MM.1S (cell line): Measurements from ENCODE around the gene SMC3.
A peak's percentile ranks its signal among the peaks of the same experiment; 100 is the strongest.

Source experiments
- DNase-seq: peaks from one replicate; pipeline ENCODE4 v3.0.0-alpha.2; 2015
- H2AFZ ChIP-seq: fragments of 300-600 bp; sonication (generic); 2 replicates; pipeline ENCODE4 v1.6.0; 2016; ENCODE audit warnings: antibody characterized with exemption, low read length
- H3F3A ChIP-seq: fragments of 300-600 bp; sonication (generic); 2 replicates; pipeline ENCODE4 v1.6.1; 2016; ENCODE audit warnings: mild to moderate bottlenecking, antibody characterized with exemption, low read length, moderate library complexity, mixed read lengths; ENCODE audit not compliant: insufficient read depth
- H3K27ac ChIP-seq: fragments of 300-600 bp; sonication (generic); 2 replicates; pipeline ENCODE4 v1.5.1; 2016; ENCODE audit warnings: mild to moderate bottlenecking, low read length
- H3K27me3 ChIP-seq: fragments of 300-600 bp; sonication (generic); replicated peaks from 2 replicates; pipeline ENCODE4 v1.6.0; 2016; ENCODE audit warnings: low read length; ENCODE audit not compliant: insufficient read depth
- H3K36me3 ChIP-seq: fragments of 300-600 bp; sonication (generic); replicated peaks from 2 replicates; pipeline ENCODE4 v1.6.1; 2016; ENCODE audit warnings: mild to moderate bottlenecking, low read length, mixed read lengths; ENCODE audit not compliant: insufficient read depth
- H3K4me1 ChIP-seq: fragments of 300-600 bp; sonication (generic); 2 replicates; pipeline ENCODE4 v1.6.1; 2016; ENCODE audit warnings: low read length, mixed read lengths
- H3K4me2 ChIP-seq: fragments of 300-600 bp; sonication (generic); 2 replicates; pipeline ENCODE4 v1.6.0; 2016; ENCODE audit warnings: low read depth, low read length
- H3K4me3 ChIP-seq: fragments of 300-600 bp; sonication (generic); 2 replicates; pipeline ENCODE4 v1.5.1; 2016; ENCODE audit warnings: low read length, mixed read lengths
- H3K79me2 ChIP-seq: fragments of 300-600 bp; sonication (generic); 2 replicates; pipeline ENCODE4 v1.6.1; 2016; ENCODE audit warnings: mixed run types, low read length, mixed read lengths
- H3K9ac ChIP-seq: fragments of 300-600 bp; sonication (generic); 2 replicates; pipeline ENCODE4 v1.6.1; 2016; ENCODE audit warnings: low read length, mixed read lengths
- H3K9me2 ChIP-seq: fragments of 300-600 bp; sonication (generic); replicated peaks from 2 replicates; pipeline ENCODE4 v1.6.1; 2016; ENCODE audit warnings: mild to moderate bottlenecking, low read length, mixed read lengths; ENCODE audit not compliant: insufficient read depth
- H3K9me3 ChIP-seq: fragments of 300-600 bp; sonication (generic); replicated peaks from 2 replicates; pipeline ENCODE4 v1.6.1; 2016; ENCODE audit warnings: mild to moderate bottlenecking, low read length, mixed read lengths; ENCODE audit not compliant: insufficient read depth
- H4K20me1 ChIP-seq: fragments of 300-600 bp; sonication (generic); 2 replicates; pipeline ENCODE4 v1.6.1; 2016; ENCODE audit warnings: mild to moderate bottlenecking, low read length, moderate library complexity, mixed read lengths; ENCODE audit not compliant: insufficient read depth
- CTCF ChIP-seq: fragments of 300-600 bp; sonication (generic); IDR thresholded peaks from 2 replicates; pipeline ENCODE4 v1.5.1; 2016; ENCODE audit warnings: antibody characterized with exemption, low read length, mixed read lengths
- EZH2 ChIP-seq: fragments of 300-600 bp; sonication (generic); optimal IDR thresholded peaks from 2 replicates; pipeline ENCODE3; 2017; ENCODE audit warnings: low read depth, mild to moderate bottlenecking, antibody characterized with exemption, low read length, mixed read lengths
- EZH2phosphoT487 ChIP-seq: fragments of 300-600 bp; sonication (generic); IDR thresholded peaks from 2 replicates; pipeline ENCODE4 v1.6.1; 2018; ENCODE audit warnings: antibody characterized with exemption, low read length

The SMC3 gene

GRCh38 chr10:110524179-110524858 is 43.2 kb upstream of the SMC3 start:
- Histone ChIP-seq H3K79me2 (peaks cover 28% of the 10 kb centered on the region), H3K9ac (no peak overlapping the region), H3K27ac (peak overlapping the region; percentile 4; the same call in 1 of the 2 replicates), H4K20me1 (0 out of 2 replicates have a peak, but pooled peaks cover 3% of the 10 kb centered on the region), H3K36me3 (peaks cover 6% of the 10 kb centered on the region; the same call in 1 of the 2 replicates), H3K9me2 (no peaks in the 10 kb centered on the region), H3K4me1 (peaks cover 30% of the 10 kb centered on the region), H3K9me3 (no peaks in the 10 kb centered on the region), H3K27me3 (no peaks in the 10 kb centered on the region), H3F3A (peaks cover 60% of the 10 kb centered on the region), H2AFZ (no peak overlapping the region), H3K4me3 (no peak overlapping the region), H3K4me2 (no peak overlapping the region)
- no peak for DNase-seq
- TF ChIP-seq EZH2phosphoT487 = no peak

DNA sequence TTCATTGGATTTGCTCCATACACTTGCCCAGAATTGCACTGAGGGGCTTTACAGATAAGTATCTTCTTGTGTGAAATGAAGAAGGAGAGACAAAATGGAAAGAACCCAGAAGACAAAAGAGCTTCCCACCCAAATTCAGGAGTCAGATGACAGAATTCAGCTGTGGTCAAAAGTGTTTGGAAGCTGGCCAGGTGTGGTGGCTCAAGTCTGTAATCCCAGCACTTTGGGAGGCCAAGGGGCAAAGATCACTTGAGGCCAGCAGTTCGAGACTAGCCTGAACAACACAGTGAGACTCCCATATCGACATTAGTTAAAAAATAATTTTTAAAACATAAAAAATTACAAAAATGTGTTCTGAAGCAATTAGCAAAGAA is 42.6 kb upstream of the SMC3 start:
- H3K79me2 ChIP-seq = peaks cover 26% of the 10 kb centered on the region
- DNase-seq = no peak
- H4K20me1 ChIP-seq = 0 out of 2 replicates have a peak, but pooled peaks cover 3% of the 10 kb centered on the region
- no peaks in the 10 kb centered on the region for H3K9me2 ChIP-seq
- peaks cover 65% of the 10 kb centered on the region for H3F3A ChIP-seq
- H3K4me3 ChIP-seq = no peak overlapping the region
- peak overlapping the region; percentile 4; the same call in 1 of the 2 replicates for H3K27ac ChIP-seq
- no peak overlapping the region for H2AFZ ChIP-seq
- H3K27me3 ChIP-seq = no peaks in the 10 kb centered on the region
- H3K9me3 ChIP-seq = no peaks in the 10 kb centered on the region
- H3K4me2 ChIP-seq = no peak overlapping the region
- peaks cover 35% of the 10 kb centered on the region for H3K4me1 ChIP-seq
- H3K9ac ChIP-seq = no peak overlapping the region
- peaks cover 6% of the 10 kb centered on the region; the same call in 1 of the 2 replicates for H3K36me3 ChIP-seq
- no peak for TF ChIP-seq CTCF
- no peak for TF ChIP-seq EZH2
- TF ChIP-seq EZH2phosphoT487 = no peak

DNA sequence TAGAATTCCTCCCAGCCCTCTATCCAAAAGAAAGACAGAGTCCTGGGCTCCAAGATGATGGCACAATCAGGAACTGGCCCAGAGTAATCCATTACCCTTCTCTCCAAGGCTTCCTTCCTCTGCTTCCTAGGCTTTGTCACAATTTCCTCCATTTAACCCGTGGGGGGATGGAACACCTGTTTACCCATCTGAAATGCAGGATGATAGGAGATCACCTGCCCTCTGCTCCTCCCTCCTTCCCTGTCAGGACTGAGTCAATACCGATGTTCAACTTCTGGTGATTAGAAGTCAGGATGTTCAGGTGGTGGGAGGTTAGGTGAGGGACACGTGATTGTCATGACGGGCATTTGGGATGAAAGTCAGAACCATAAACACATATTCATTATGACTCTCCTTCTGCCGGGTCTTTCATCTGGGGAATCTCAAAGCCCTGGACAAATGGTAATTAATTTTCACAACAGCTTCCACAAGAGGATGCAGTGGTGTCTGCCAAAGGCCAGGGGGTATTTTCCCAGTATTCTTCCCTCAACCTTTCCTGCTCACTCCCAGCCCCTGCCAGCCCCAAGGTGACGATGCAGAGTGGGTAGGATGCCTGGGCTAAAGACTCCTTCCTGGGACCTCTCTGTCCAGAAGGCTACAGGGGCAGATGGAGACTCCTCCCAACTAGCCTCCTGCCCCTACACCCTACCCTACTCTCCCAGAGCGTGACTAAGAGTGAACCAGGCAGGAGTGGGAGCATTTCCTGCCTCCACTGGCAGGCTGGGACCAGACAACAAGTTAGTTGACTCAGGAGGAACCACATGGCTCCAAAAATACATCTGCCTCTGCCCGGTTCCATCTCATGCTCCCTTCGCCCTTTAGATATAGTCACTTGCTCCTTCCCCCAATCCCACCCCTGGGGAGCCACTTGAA is 41.9 kb upstream of the SMC3 start:
- peaks cover 63% of the 10 kb centered on the region for H3F3A ChIP-seq
- H3K9me2 ChIP-seq = no peaks in the 10 kb centered on the region
- H3K27me3 ChIP-seq = no peaks in the 10 kb centered on the region
- peaks cover 41% of the 10 kb centered on the region for H3K4me1 ChIP-seq
- no peak overlapping the region for H3K4me3 ChIP-seq
- no peak for DNase-seq
- H3K4me2 ChIP-seq = no peak overlapping the region
- no peak overlapping the region; the same call in 1 of the 2 replicates for H3K27ac ChIP-seq
- peaks cover 6% of the 10 kb centered on the region; the same call in 1 of the 2 replicates for H3K36me3 ChIP-seq
- TF ChIP-seq CTCF (no peak), EZH2 (no peak), EZH2phosphoT487 (no peak)
- peaks cover 26% of the 10 kb centered on the region for H3K79me2 ChIP-seq
- H2AFZ ChIP-seq = no peak overlapping the region
- H3K9me3 ChIP-seq = no peaks in the 10 kb centered on the region
- H3K9ac ChIP-seq = no peak overlapping the region
- H4K20me1 ChIP-seq = 0 out of 2 replicates have a peak, but pooled peaks cover 3% of the 10 kb centered on the region
